GM19025 (cell line): ENCODE measurements around the gene PRUNE1.

ENCODE experiments used
- ATAC-seq: cut with Tn5 transposase; IDR thresholded peaks from one replicate; pipeline ENCODE4 v1.9.1; 2021; ENCODE audit warnings: mild to moderate bottlenecking, low read depth, moderate library complexity; ENCODE audit not compliant: unreplicated experiment

Gene PRUNE1

GRCh38 chr1:150976879-150977694 is 31.2 kb upstream of the PRUNE1 start:
- no peak for ATAC-seq

GRCh38 chr1:150979092-150980056 is 28.9 kb upstream of the PRUNE1 start:
- ATAC-seq = peak; percentile 52

- no peak for ATAC-seq
Observed at GRCh38 chr1:150981177-150981804, 27.0 kb upstream of the PRUNE1 start.

GRCh38 chr1:150981805-150982712 is 26.2 kb upstream of the PRUNE1 start, which contains the start of gene ANXA9:
Gene ANXA9 (plus strand): TSS chr1:150982292. CDS start chr1:150983106, 814 bp downstream.
- no peak for ATAC-seq

DNA sequence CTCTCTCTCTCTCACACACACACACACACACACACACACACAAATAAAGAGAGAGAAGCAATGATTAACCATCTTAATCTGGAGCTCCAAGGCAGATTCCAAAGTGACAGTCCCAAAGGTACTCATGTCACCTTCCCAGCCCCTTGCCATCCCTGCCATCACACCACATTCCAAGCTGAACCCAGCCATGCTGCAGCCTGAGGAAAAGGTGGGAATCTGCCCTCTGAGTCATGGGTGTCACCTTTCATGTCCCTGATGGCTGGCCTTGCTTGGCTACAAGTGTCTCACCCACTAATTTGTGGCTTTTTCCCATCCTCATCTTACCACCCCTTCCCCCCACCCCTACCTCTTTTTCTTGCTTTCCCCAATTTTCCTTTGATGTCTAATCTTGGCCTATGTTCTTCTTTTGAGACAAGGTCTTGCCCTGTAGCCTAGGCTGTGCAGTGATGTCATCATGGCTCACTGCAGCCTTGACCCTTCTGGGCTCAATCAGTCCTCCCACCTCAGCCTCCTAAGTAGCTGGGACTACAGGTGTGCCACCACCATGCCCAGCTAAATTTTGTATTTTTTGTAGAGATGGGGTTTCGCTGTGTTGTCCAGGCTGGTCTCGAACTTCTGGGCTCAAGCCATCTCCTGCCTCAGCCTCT is 22.9 kb upstream of the PRUNE1 start:
- no peak for ATAC-seq

DNA sequence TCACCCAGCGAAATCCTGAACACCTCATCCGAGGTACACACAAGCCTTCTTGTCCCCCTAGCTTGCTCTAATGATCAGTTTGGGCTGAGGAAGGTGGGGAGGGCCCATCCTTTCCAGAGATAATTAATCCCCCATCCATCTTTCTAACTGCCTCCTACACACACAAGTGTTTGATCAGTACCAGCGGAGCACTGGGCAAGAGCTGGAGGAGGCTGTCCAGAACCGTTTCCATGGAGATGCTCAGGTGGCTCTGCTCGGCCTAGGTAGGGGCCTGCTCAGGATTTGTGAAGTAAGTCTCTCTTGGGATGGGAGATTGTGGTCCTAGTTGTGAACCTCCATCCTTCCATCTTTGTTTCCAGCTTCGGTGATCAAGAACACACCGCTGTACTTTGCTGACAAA is 20.3 kb upstream of the PRUNE1 start:
- ATAC-seq = no peak

GRCh38 chr1:150992626-150993025 is 15.6 kb upstream of the PRUNE1 start:
- no peak for ATAC-seq

GRCh38 chr1:150994248-150994647 is 14.0 kb upstream of the PRUNE1 start:
- ATAC-seq = no peak

- no peak for ATAC-seq
Observed at GRCh38 chr1:150995460-150995859, 12.8 kb upstream of the PRUNE1 start.

- ATAC-seq = no peak
Observed at GRCh38 chr1:150995896-150996295, 12.4 kb upstream of the PRUNE1 start.

DNA sequence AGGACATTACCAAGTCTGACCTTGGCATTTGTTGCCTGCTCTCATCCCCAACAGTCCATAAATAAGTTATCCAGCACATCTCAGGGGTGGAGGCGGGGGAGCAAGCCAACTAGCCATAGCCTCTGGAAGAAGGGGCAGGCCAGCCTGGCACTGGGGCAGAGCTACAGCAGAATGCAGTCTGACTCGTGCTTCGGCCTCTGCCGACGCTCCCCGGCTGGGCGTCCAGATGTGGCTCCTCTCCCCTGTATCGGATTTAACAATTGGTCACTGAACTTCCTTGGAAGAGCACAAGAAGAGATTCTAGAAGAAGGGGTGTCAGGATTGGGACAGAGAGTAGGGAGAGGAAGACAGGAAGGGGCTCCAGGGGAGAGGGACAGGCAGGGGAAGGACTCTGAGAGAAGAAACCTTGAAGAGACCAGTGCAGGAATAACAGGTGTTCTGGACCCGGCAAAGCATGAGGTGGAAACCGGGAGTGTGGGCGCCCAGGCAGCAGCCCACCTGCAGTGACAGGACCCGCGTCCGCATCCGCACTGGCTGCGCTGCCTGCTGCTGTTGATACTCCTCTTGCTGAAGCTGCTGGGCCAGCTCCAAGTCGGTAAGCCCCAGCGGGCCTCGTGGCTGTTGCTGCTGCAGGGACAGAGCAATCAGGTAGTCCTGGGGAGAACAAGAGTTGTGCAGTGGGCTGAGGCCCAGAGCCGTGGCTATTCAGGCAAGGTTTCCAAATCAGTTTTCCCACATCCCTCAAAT is 10.9 kb upstream of the PRUNE1 start:
- no peak for ATAC-seq

DNA sequence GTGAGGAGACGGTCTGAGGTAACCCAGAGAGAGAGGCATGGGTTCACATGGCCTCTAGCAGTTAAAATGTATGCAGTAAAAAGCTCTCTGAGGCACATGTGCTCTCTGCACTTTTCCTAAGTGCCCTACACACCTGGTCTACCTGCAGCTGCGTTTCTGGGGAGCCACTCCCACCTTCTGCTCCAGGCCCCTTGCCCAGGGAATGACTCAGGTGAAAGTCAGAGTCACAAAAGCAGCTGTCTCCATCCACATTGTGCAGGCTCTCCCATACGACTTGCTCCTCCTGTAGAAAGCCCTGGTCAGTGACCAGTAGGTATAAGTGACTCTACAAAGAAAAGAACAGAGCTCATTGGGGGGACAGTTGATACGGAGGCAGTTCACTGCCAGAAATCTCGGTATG is 10.3 kb upstream of the PRUNE1 start:
- no peak for ATAC-seq

DNA sequence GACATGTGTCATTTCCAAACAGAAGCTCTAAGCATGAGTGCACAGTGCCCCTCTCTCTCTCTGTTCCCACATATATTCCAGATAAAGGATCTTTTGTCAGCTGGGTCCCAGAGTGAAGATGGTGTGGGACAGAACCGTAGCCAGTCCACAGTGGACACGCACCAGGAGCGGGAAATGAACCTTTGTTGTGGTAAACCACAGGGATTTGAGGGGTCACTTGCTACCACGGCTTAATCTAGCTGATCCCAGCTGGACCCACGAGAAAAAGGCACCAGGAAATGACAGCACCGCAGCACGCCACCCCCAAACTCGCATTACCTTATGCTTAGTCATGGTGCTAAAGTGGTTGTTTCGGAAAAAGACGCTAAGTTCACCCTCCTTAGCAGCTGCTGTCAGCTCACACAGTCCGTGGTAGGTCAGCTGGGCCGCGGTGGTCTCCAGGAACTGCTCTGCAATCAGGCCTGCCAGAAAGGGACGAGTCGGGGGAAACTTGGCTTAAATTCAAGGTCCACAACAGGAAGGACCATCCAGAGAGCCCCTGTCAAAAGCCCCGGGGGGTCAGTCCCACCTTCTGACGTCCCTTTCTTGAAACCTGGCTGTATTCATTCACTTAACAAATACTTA is 9.1 kb upstream of the PRUNE1 start:
- ATAC-seq = no peak

DNA sequence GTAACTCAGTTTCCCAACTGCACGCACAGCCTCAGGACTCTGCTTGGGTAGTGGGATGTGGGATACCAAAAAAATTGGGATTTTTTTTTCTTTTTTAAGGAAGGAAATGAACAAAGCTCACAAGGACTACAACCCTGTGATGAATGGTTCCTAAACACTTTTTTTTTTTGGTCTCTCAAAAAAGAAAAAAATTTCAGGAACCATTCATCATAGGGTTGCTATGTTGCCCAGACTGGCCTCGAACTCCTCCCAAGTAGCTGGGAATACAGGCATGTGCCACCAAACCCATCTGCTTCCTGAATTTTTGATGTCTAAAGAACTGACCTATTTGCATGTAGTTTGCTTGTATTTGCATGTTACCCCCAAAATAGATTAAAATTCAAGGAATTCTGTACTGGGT is 8.3 kb upstream of the PRUNE1 start:
- ATAC-seq = no peak

DNA sequence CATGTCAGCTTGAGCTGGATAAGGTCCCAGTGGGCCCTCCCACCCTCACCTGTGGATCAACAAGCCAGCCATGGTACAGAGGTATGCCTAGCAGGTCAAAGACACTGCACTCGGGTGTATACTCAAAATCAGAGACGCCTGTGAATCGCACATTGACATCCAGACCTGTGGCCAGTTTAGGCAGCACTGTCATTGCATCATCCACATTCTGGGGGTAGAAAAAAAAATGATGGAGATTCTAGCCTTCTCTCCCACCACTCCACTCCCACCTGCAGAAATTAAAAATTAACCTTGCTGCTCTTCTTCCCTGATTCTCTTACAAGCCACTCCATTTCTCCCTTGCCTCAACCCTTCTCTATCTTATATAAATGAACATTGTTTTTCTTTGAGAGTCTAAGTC is 7.8 kb upstream of the PRUNE1 start:
- no peak for ATAC-seq

GRCh38 chr1:151001602-151002001 is 6.6 kb upstream of the PRUNE1 start:
- ATAC-seq = no peak

DNA sequence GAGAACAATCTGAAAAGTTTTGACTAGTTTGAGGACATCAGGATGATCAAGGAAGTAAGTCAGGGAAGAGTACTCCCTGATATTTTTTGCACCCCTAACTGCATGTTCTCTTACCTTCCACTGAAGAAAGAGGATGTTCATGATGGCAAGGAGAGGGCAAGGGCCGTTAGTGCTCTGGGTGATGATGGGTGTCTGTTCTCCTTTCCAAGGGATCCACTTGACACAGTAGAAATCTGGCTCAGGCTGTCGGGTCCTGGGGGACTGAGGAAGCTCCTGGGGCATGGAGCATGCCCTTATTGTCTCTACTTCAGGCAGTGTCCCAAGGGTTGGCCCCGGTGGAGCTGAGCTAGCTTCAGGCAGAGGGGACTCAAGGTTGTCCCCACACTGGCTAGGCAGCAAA is 6.2 kb upstream of the PRUNE1 start:
- ATAC-seq = no peak

DNA sequence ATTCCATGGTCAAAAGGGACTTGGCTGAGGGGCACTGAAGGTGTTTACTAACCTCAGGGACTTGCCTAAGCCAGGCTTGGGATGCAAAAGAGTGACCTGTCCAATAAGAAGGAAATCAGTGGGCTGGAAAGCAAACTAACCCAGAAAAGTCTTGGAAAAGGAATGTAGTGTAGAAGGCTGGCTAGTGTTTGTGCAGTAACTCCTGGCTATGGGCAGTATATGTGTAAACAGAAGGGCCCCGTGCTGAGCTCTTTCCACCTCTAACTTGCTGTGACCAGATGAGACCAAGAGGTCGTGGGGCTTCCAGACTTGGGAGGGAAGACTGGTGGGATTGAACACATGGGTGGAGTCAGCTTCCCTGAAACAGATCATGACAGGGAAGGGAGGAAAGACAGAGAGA is 5.6 kb upstream of the PRUNE1 start:
- no peak for ATAC-seq
